ENCODE results near the gene RYR1. TPM values are rescaled to one million over a fixed set of nuclear protein-coding genes. Genes with fewer than 3 reads are reported as not detected.

RYR1 gene
- total and polyA plus RNA-seq, 3 experiments from 2014 or later, result 0.71 to 3.3 (median 1.4) TPM

DNA sequence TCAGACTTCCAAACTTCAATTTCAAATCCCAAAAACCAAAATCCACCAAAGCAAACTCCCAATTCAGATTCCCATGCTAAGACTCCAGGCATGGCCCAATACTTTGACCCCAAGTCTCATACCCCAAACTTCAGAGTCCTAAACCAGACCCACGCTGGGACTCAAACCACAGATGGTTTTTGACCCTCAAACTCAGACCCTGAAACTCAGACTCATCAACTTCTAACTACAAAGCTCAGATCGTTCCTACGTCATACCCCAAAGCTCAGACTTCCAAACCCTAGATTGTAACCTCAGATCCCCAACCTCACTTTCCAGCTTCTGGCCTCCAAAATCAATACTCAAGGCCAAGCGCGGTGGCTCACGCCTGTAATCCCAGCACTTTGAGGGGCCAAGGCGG lies 11.9 kb downstream of the RYR1 start:
- no peaks in the 10 kb centered on the region for H3K27me3 ChIP-seq (ENCODE audit: insufficient read depth, low read length, poor library complexity, severe bottlenecking)
- DNase-seq, result no peak
- Mint-ChIP-seq H3K27ac (no peak overlapping the region), H3K4me1 (no peaks in the 10 kb centered on the region), H3K9me3 (no peaks in the 10 kb centered on the region), H3K4me3 (no peak overlapping the region), H3K27me3 (peaks cover 18 to 30% of the 10 kb centered on the region in 2 donors), H3K36me3 (peaks cover 0 to 3% (median 0%) of the 10 kb centered on the region in 3 donors)
- ChIA-PET POLR2A (no interaction called here), CTCF (no interaction called here)
- H3K9me3 ChIP-seq (ENCODE audit: low read length), result no peaks in the 10 kb centered on the region
- H3K4me3 ChIP-seq (ENCODE audit: low read length), result no peak overlapping the region
- no peaks in the 10 kb centered on the region for H3K4me1 ChIP-seq (ENCODE audit: insufficient read depth, low read length)
- no peak overlapping the region for H3K27ac ChIP-seq (ENCODE audit: low read depth, low read length)
- H3K36me3 ChIP-seq (ENCODE audit: insufficient read depth, low read length), result no peaks in the 10 kb centered on the region

- Mint-ChIP-seq H3K27ac (no peak overlapping the region), H3K36me3 (peaks cover 0 to 3% (median 0%) of the 10 kb centered on the region in 3 donors), H3K4me3 (no peak overlapping the region), H3K4me1 (no peaks in the 10 kb centered on the region), H3K27me3 (peaks cover 16 to 18% of the 10 kb centered on the region in 2 donors), H3K9me3 (no peaks in the 10 kb centered on the region)
- H3K4me3 ChIP-seq (ENCODE audit: low read length), result no peak overlapping the region
- no peak overlapping the region for H3K27ac ChIP-seq (ENCODE audit: low read depth, low read length)
- POLR2A ChIA-PET, result no interaction called here
- no peaks in the 10 kb centered on the region for H3K9me3 ChIP-seq (ENCODE audit: low read length)
- DNase-seq, result no peak
- no peaks in the 10 kb centered on the region for H3K36me3 ChIP-seq (ENCODE audit: insufficient read depth, low read length)
- H3K4me1 ChIP-seq (ENCODE audit: insufficient read depth, low read length), result no peaks in the 10 kb centered on the region
- CTCF ChIA-PET, result no interaction called here
- no peaks in the 10 kb centered on the region for H3K27me3 ChIP-seq (ENCODE audit: insufficient read depth, low read length, poor library complexity, severe bottlenecking)
Observed at GRCh38 chr19:38448225-38448624, 14.7 kb downstream of the RYR1 start.

GRCh38 chr19:38449518-38449917 lies 16.0 kb downstream of the RYR1 start:
- H3K36me3 Mint-ChIP-seq, result peaks cover 0 to 3% (median 0%) of the 10 kb centered on the region in 3 donors
- H3K27ac Mint-ChIP-seq, result no peak overlapping the region

GRCh38 chr19:38451036-38451435 lies 17.5 kb downstream of the RYR1 start:
- Mint-ChIP-seq H3K27ac (no peak overlapping the region), H3K4me3 (no peak overlapping the region), H3K36me3 (peaks cover 0 to 3% (median 0%) of the 10 kb centered on the region in 3 donors), H3K27me3 (peaks cover 3 to 13% of the 10 kb centered on the region in 2 donors), H3K4me1 (no peaks in the 10 kb centered on the region), H3K9me3 (no peaks in the 10 kb centered on the region)
- no peaks in the 10 kb centered on the region for H3K4me1 ChIP-seq (ENCODE audit: insufficient read depth, low read length)
- no peaks in the 10 kb centered on the region for H3K9me3 ChIP-seq (ENCODE audit: low read length)
- no peak overlapping the region for H3K4me3 ChIP-seq (ENCODE audit: low read length)
- H3K27me3 ChIP-seq (ENCODE audit: insufficient read depth, low read length, poor library complexity, severe bottlenecking), result no peaks in the 10 kb centered on the region
- CTCF ChIA-PET, result interaction anchor here (1.0 kb wide), 1 partner anchor 525 kb away, joined by 3 read pairs; no protein-coding TSS in a partner anchor
- POLR2A ChIA-PET, result no interaction called here
- H3K36me3 ChIP-seq (ENCODE audit: insufficient read depth, low read length), result no peaks in the 10 kb centered on the region
- no peak overlapping the region for H3K27ac ChIP-seq (ENCODE audit: low read depth, low read length)
- DNase-seq, result no peak

More at GRCh38 chr19:38449518-38449917, 16.0 kb downstream of the RYR1 start:
- H3K27me3 ChIP-seq (ENCODE audit: insufficient read depth, low read length, poor library complexity, severe bottlenecking), result no peaks in the 10 kb centered on the region
- Mint-ChIP-seq H3K4me1 (no peaks in the 10 kb centered on the region), H3K9me3 (no peaks in the 10 kb centered on the region), H3K4me3 (no peak overlapping the region), H3K27me3 (peaks cover 9 to 14% of the 10 kb centered on the region in 2 donors)
- POLR2A ChIA-PET, result no interaction called here
- H3K9me3 ChIP-seq (ENCODE audit: low read length), result no peaks in the 10 kb centered on the region
- DNase-seq, result no peak
- H3K36me3 ChIP-seq (ENCODE audit: insufficient read depth, low read length), result no peaks in the 10 kb centered on the region
- H3K4me1 ChIP-seq (ENCODE audit: insufficient read depth, low read length), result no peaks in the 10 kb centered on the region
- H3K27ac ChIP-seq (ENCODE audit: low read depth, low read length), result no peak overlapping the region
- no peak overlapping the region for H3K4me3 ChIP-seq (ENCODE audit: low read length)
- CTCF ChIA-PET, result no interaction called here

DNA sequence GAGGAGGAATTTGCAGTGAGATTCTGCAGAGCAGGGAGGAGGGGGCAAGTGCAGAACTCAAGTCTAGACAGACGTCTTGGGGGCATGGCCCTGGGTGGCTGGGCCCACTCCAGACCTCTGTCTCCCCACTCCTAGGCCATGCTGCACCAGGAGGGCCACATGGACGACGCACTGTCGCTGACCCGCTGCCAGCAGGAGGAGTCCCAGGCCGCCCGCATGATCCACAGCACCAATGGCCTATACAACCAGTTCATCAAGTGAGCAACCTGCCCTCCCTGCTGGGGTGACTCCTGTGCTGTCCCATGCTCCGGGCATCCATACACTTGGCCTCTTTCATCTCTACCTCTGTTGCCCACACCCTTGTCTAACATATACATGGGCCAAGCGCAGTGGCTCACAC lies 18.1 kb downstream of the RYR1 start:
- ChIA-PET POLR2A (interaction anchor here (0.6 kb wide), 1 partner anchor 400 kb away, joined by 3 read pairs; no protein-coding TSS in a partner anchor), CTCF (no interaction called here)
- Mint-ChIP-seq H3K27me3 (peaks cover 3 to 13% of the 10 kb centered on the region in 2 donors), H3K4me3 (no peak overlapping the region), H3K36me3 (peaks cover 0 to 3% (median 0%) of the 10 kb centered on the region in 3 donors), H3K27ac (peak overlapping the region in 1 of 8 donors; percentile 21), H3K4me1 (no peaks in the 10 kb centered on the region), H3K9me3 (no peaks in the 10 kb centered on the region)
- DNase-seq, result no peak
- Histone ChIP-seq H3K4me3 (ENCODE audit: low read length) (no peak overlapping the region), H3K27me3 (ENCODE audit: insufficient read depth, low read length, poor library complexity, severe bottlenecking) (no peaks in the 10 kb centered on the region), H3K9me3 (ENCODE audit: low read length) (no peaks in the 10 kb centered on the region), H3K27ac (ENCODE audit: low read depth, low read length) (no peak overlapping the region), H3K4me1 (ENCODE audit: insufficient read depth, low read length) (no peaks in the 10 kb centered on the region), H3K36me3 (ENCODE audit: insufficient read depth, low read length) (no peaks in the 10 kb centered on the region)

DNA sequence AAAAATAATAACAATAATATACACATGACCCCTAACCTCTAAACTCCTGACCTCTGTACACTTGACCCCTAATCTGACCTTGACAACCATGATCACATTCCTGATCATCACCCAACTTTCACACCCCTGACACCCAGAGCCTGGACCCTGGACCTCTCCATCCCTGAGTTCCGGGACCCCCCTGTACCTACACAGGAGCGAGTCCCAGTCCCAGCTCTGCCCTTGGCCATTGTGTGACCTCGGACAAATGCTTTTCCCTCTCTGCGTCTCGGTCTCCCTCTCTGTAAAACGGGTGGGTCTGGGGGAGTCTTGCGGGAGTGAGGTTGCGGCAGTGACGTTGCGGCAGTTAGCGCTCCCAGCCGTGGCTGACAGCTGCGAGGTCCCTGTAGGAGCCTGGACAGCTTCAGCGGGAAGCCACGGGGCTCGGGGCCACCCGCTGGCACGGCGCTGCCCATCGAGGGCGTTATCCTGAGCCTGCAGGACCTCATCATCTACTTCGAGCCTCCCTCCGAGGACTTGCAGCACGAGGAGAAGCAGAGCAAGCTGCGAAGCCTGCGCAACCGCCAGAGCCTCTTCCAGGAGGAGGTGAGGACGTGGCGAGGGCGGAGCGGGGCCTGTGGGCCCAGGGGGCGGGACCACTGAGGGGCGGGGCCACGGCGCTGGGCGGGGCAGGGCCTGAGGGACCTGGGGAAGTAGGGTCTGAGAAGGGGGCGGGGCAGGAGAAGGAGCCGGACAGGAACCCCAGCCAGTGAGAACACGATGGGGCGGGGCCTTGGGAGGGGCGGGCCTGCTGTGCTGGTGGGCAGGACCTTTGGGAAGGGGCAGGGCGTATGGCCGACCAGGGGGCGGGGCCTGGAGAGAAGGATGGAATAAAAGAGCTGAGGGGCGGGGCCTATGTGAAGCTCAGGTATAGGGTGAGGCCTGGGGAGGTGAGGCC lies 19.2 kb downstream of the RYR1 start:
- H3K9me3 ChIP-seq (ENCODE audit: low read length), result no peaks in the 10 kb centered on the region
- POLR2A ChIA-PET, result no interaction called here
- H3K4me1 ChIP-seq (ENCODE audit: insufficient read depth, low read length), result no peaks in the 10 kb centered on the region

DNA sequence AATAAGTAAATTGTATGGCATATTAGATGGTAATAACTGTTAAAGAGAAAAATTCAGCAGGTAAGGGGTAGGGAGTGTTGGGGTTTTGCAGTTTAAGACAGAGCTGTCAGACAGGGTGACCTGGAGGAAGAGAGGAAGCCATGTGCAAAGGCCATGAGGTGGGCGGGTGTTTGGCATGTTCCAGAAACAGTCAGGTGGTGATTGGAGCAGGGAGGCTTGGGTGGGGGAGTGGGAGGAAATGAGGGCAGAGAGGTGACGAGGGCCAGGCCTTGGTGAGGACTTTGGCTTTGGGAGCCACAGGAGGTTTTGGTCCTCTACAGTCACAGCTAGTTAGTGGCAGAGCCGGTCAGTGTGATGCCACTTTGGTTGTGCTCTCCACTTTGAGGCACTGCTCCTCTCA lies 20.1 kb downstream of the RYR1 start:
- Mint-ChIP-seq H3K4me1 (no peaks in the 10 kb centered on the region), H3K4me3 (no peak overlapping the region), H3K36me3 (peaks cover 0 to 3% (median 0%) of the 10 kb centered on the region in 3 donors), H3K27me3 (peaks cover 0 to 10% of the 10 kb centered on the region in 2 donors), H3K9me3 (no peaks in the 10 kb centered on the region), H3K27ac (no peak overlapping the region)
- CTCF ChIA-PET, result no interaction called here
- Histone ChIP-seq H3K27me3 (ENCODE audit: insufficient read depth, low read length, poor library complexity, severe bottlenecking) (no peaks in the 10 kb centered on the region), H3K36me3 (ENCODE audit: insufficient read depth, low read length) (no peaks in the 10 kb centered on the region), H3K27ac (ENCODE audit: low read depth, low read length) (no peak overlapping the region), H3K9me3 (ENCODE audit: low read length) (no peaks in the 10 kb centered on the region), H3K4me3 (ENCODE audit: low read length) (no peak overlapping the region), H3K4me1 (ENCODE audit: insufficient read depth, low read length) (no peaks in the 10 kb centered on the region)
- no peak for DNase-seq
- POLR2A ChIA-PET, result no interaction called here

More for the DNA sequence above, 19.2 kb downstream of the RYR1 start:
- DNase-seq, result no peak
- no peak overlapping the region for H3K4me3 ChIP-seq (ENCODE audit: low read length)
- H3K27ac ChIP-seq (ENCODE audit: low read depth, low read length), result peak overlapping the region; percentile 57
- H3K9me3 Mint-ChIP-seq, result no peaks in the 10 kb centered on the region
- H3K4me3 Mint-ChIP-seq, result no peak overlapping the region
- peaks cover 0 to 3% (median 0%) of the 10 kb centered on the region in 3 donors for H3K36me3 Mint-ChIP-seq
- H3K27me3 ChIP-seq (ENCODE audit: insufficient read depth, low read length, poor library complexity, severe bottlenecking), result no peaks in the 10 kb centered on the region
- H3K27ac Mint-ChIP-seq, result no peak overlapping the region
- H3K36me3 ChIP-seq (ENCODE audit: insufficient read depth, low read length), result no peaks in the 10 kb centered on the region
- CTCF ChIA-PET, result no interaction called here
- H3K4me1 Mint-ChIP-seq, result no peaks in the 10 kb centered on the region
- peaks cover 3 to 9% of the 10 kb centered on the region in 2 donors for H3K27me3 Mint-ChIP-seq

DNA sequence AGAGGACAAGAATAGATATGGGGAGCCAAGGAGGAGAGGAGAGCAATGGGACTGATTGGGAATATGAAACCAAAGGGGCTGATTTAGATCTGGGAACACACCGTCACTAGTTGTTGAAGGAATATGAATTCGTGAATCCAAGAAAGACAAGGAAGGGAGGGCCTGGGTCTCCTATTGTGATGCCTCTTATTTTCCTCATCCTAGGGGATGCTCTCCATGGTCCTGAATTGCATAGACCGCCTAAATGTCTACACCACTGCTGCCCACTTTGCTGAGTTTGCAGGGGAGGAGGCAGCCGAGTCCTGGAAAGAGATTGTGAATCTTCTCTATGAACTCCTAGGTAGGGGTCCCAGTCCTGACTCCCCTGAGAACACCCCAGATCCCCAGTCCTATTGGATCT lies 21.5 kb downstream of the RYR1 start:
- no peaks in the 10 kb centered on the region for H3K36me3 Mint-ChIP-seq
- H3K9me3 ChIP-seq (ENCODE audit: low read length), result no peaks in the 10 kb centered on the region
- H3K27ac Mint-ChIP-seq, result no peak overlapping the region
- no peaks in the 10 kb centered on the region for H3K27me3 ChIP-seq (ENCODE audit: insufficient read depth, low read length, poor library complexity, severe bottlenecking)
- no peak for DNase-seq
- H3K36me3 ChIP-seq (ENCODE audit: insufficient read depth, low read length), result no peaks in the 10 kb centered on the region
- H3K9me3 Mint-ChIP-seq, result no peaks in the 10 kb centered on the region
- no peaks in the 10 kb centered on the region for H3K4me1 ChIP-seq (ENCODE audit: insufficient read depth, low read length)
- ChIA-PET POLR2A (no interaction called here), CTCF (no interaction called here)
- H3K27ac ChIP-seq (ENCODE audit: low read depth, low read length), result no peak overlapping the region
- peaks cover 7 to 15% of the 10 kb centered on the region in 2 donors for H3K27me3 Mint-ChIP-seq
- peak overlapping the region in 1 of 7 donors; percentile 19 for H3K4me3 Mint-ChIP-seq
- H3K4me1 Mint-ChIP-seq, result no peaks in the 10 kb centered on the region
- H3K4me3 ChIP-seq (ENCODE audit: low read length), result no peak overlapping the region

Measured in CD8-positive, alpha-beta memory T cell (primary cell).